HEK293 (cell line): ENCODE measurements around the gene ATP6V0C.

ENCODE experiments used
- CTCF ChIA-PET: fragments of 350-600 bp; formaldehyde crosslinking; extraction: SDS; loops from one replicate; lab custom pipeline; 2021; ENCODE audit warnings: antibody characterized with exemption; lab: Yijun Ruan, JAX
- POLR2A ChIA-PET: fragments of 300-600 bp; formaldehyde crosslinking; extraction: SDS; loops from one replicate; lab custom pipeline; 2020; ENCODE audit warnings: antibody characterized with exemption, inconsistent platforms; lab: Yijun Ruan, JAX
- H3K27ac ChIP-seq: fragments of 200-500 bp; sonication (Bioruptor generic); 2 replicates; pipeline ENCODE4 v1.5.1; 2014; ENCODE audit warnings: low read depth, low read length, control low read depth, inconsistent platforms; ENCODE audit errors: extremely low read depth
- H3K36me3 ChIP-seq, 2 experiments: fragments of 200-500 bp in 1 of 2; sonication (Bioruptor generic) in 1 of 2; 1 replicate in 1 of 2; 2 replicates in 1 of 2; pipeline ENCODE4 v1.5.1; 2014 to 2017; ENCODE audit warnings: inconsistent platforms in 2 of 2, low read length in 2 of 2; ENCODE audit not compliant: control insufficient read depth in 2 of 2, insufficient read depth in 1 of 2
- H3K4me1 ChIP-seq: fragments of 200-500 bp; sonication (Bioruptor generic); 2 replicates; pipeline ENCODE4 v1.5.1; 2014; ENCODE audit warnings: mild to moderate bottlenecking, low read length, inconsistent platforms; ENCODE audit not compliant: control insufficient read depth, insufficient read depth
- H3K4me3 ChIP-seq: 2 replicates; pipeline ENCODE4 v1.5.1; 2011; ENCODE audit warnings: low read depth, mild to moderate bottlenecking, control low read depth, low read length, moderate library complexity
- H3K9me3 ChIP-seq: fragments of 200-500 bp; sonication (Bioruptor generic); 2 replicates; pipeline ENCODE4 v1.5.1; 2014; ENCODE audit warnings: low read depth, low read length, inconsistent platforms; ENCODE audit not compliant: control insufficient read depth, insufficient read depth
- ELK4 ChIP-seq: IDR thresholded peaks from 2 replicates; pipeline ENCODE4 v1.6.1; 2011; ENCODE audit warnings: mild to moderate bottlenecking, low read depth, low read length, borderline replicate concordance
- GFI1B ChIP-seq: fragments of 450-650 bp; formaldehyde crosslinking; IDR thresholded peaks from 2 replicates; pipeline ENCODE4 v1.5.1; 2016; ENCODE audit warnings: missing biosample characterization, missing genetic modification characterization
- GLI4 ChIP-seq: fragments of 450-650 bp; formaldehyde crosslinking; IDR thresholded peaks from 2 replicates; pipeline ENCODE4 v1.5.1; 2016; ENCODE audit warnings: missing biosample characterization, missing genetic modification characterization
- GLIS1 ChIP-seq: fragments of 450-650 bp; formaldehyde crosslinking; IDR thresholded peaks from 2 replicates; pipeline ENCODE4 v1.5.1; 2016; ENCODE audit warnings: missing biosample characterization, missing genetic modification characterization
- HOXC10 ChIP-seq: sonication (generic); formaldehyde crosslinking; IDR thresholded peaks from 2 replicates; pipeline ENCODE4 v1.8.1; 2023; ENCODE audit warnings: mild to moderate bottlenecking, missing genetic modification reagents
- IKZF3 ChIP-seq: fragments of 450-650 bp; IDR thresholded peaks from 2 replicates; pipeline ENCODE4 v1.5.0; 2018; ENCODE audit warnings: missing biosample characterization, mild to moderate bottlenecking, missing genetic modification characterization, moderate library complexity
- ZIC2 ChIP-seq: fragments of 450-650 bp; formaldehyde crosslinking; IDR thresholded peaks from 2 replicates; pipeline ENCODE4 v1.5.1; 2016; ENCODE audit warnings: missing biosample characterization, missing genetic modification characterization
- ZNF133 ChIP-seq: fragments of 450-650 bp; formaldehyde crosslinking; IDR thresholded peaks from 2 replicates; pipeline ENCODE4 v1.5.1; 2016; ENCODE audit warnings: missing biosample characterization, missing genetic modification characterization
- ZNF148 ChIP-seq: fragments of 450-650 bp; formaldehyde crosslinking; IDR thresholded peaks from 2 replicates; pipeline ENCODE4 v1.5.0; 2017; ENCODE audit warnings: missing biosample characterization, missing genetic modification characterization, borderline replicate concordance
- ZNF214 ChIP-seq: fragments of 450-650 bp; formaldehyde crosslinking; IDR thresholded peaks from 2 replicates; pipeline ENCODE4 v1.5.1; 2017; ENCODE audit warnings: missing biosample characterization, mild to moderate bottlenecking, missing genetic modification characterization, borderline replicate concordance
- ZNF221 ChIP-seq: fragments of 450-650 bp; formaldehyde crosslinking; IDR thresholded peaks from 2 replicates; pipeline ENCODE4 v1.5.1; 2017; ENCODE audit warnings: missing biosample characterization, missing genetic modification characterization, borderline replicate concordance
- ZNF239 ChIP-seq: fragments of 450-650 bp; formaldehyde crosslinking; IDR thresholded peaks from 2 replicates; pipeline ENCODE4 v1.5.1; 2016; ENCODE audit warnings: missing biosample characterization, missing genetic modification characterization
- ZNF248 ChIP-seq: fragments of 450-650 bp; formaldehyde crosslinking; IDR thresholded peaks from 2 replicates; pipeline ENCODE4 v1.5.1; 2017; ENCODE audit warnings: missing biosample characterization, missing genetic modification characterization
- ZNF280C ChIP-seq: fragments of 450-650 bp; formaldehyde crosslinking; IDR thresholded peaks from 2 replicates; pipeline ENCODE4 v1.5.1; 2016; ENCODE audit warnings: missing biosample characterization, missing genetic modification characterization
- ZNF292 ChIP-seq: fragments of 450-650 bp; formaldehyde crosslinking; IDR thresholded peaks from 2 replicates; pipeline ENCODE4 v1.5.1; 2016; ENCODE audit warnings: low read depth, missing biosample characterization, missing genetic modification characterization, borderline replicate concordance
- ZNF324 ChIP-seq: fragments of 450-650 bp; formaldehyde crosslinking; IDR thresholded peaks from 2 replicates; pipeline ENCODE4 v1.5.1; 2016; ENCODE audit warnings: missing biosample characterization, missing genetic modification characterization
- ZNF335 ChIP-seq: fragments of 450-650 bp; formaldehyde crosslinking; conservative IDR thresholded peaks from 2 replicates; pipeline ENCODE4 v1.5.1; 2016; ENCODE audit warnings: missing biosample characterization, missing genetic modification characterization
- ZNF48 ChIP-seq: fragments of 450-650 bp; formaldehyde crosslinking; IDR thresholded peaks from 2 replicates; pipeline ENCODE4 v1.5.1; 2016; ENCODE audit warnings: missing biosample characterization, missing genetic modification characterization
- ZNF530 ChIP-seq: fragments of 450-650 bp; formaldehyde crosslinking; IDR thresholded peaks from 2 replicates; pipeline ENCODE4 v1.5.1; 2016; ENCODE audit warnings: low read depth, missing biosample characterization, missing genetic modification characterization
- ZNF544 ChIP-seq: fragments of 450-650 bp; formaldehyde crosslinking; IDR thresholded peaks from 2 replicates; pipeline ENCODE4 v1.5.0; 2017; ENCODE audit warnings: missing biosample characterization, missing genetic modification characterization
- ZNF660 ChIP-seq: fragments of 450-650 bp; IDR thresholded peaks from 2 replicates; pipeline ENCODE4 v1.5.1; 2018; ENCODE audit warnings: missing biosample characterization, mild to moderate bottlenecking, missing genetic modification characterization
- ZNF76 ChIP-seq: fragments of 450-650 bp; formaldehyde crosslinking; IDR thresholded peaks from 2 replicates; pipeline ENCODE4; 2016; ENCODE audit warnings: low read depth, missing biosample characterization, missing genetic modification characterization, borderline replicate concordance
- ZNF777 ChIP-seq: fragments of 450-650 bp; formaldehyde crosslinking; IDR thresholded peaks from 2 replicates; pipeline ENCODE4 v1.5.1; 2017; ENCODE audit warnings: missing biosample characterization, missing genetic modification characterization, borderline replicate concordance

ATP6V0C gene

GRCh38 chr16:2523801-2524231, 10.1 kb downstream of the ATP6V0C start:
- CTCF ChIA-PET, result no interaction called here
- H3K27ac ChIP-seq, result no peak overlapping the region
- TF ChIP-seq ZNF76 (peak; percentile 19; the same call in 1 of the 2 replicates), ELK4 (no peak)
- H3K4me3 ChIP-seq, result no peak overlapping the region
- POLR2A ChIA-PET, result no interaction called here
- H3K4me1 ChIP-seq, result peaks cover 3% of the 10 kb centered on the region; the same call in 1 of the 2 replicates
- H3K9me3 ChIP-seq, result no peaks in the 10 kb centered on the region
- H3K36me3 ChIP-seq, result peaks cover 0 to 74% of the 10 kb centered on the region in 2 experiments; a peak in 2 of 3 replicates

- CTCF ChIA-PET, result interaction anchor here (0.7 kb wide), 1 partner anchor 8 kb away, joined by 3 read pairs; no protein-coding TSS in a partner anchor
- Histone ChIP-seq H3K27ac (no peak overlapping the region), H3K36me3 (peaks cover 0 to 74% of the 10 kb centered on the region in 2 experiments; a peak in 2 of 3 replicates)
Observed at GRCh38 chr16:2524339-2524938, 10.7 kb downstream of the ATP6V0C start.

GRCh38 chr16:2526135-2526534, 12.4 kb downstream of the ATP6V0C start:
- H3K27ac ChIP-seq, result no peak overlapping the region
- 0 out of 2 replicates have a peak, but pooled peaks have one; percentile 37 for TF ChIP-seq ZIC2 (tag by site-specific recombination)
- TF ChIP-seq ZNF660, result no peak
- TF ChIP-seq ZNF148 (tag by site-specific recombination), result no peak
- no peak for TF ChIP-seq GLI4
- TF ChIP-seq, all 188 proteins: peak for 1
- Histone ChIP-seq H3K4me3 (no peak overlapping the region), H3K4me1 (no peaks in the 10 kb centered on the region), H3K36me3 (peaks cover 0 to 87% of the 10 kb centered on the region in 2 experiments; a peak in 2 of 3 replicates), H3K9me3 (no peaks in the 10 kb centered on the region)
- ChIA-PET POLR2A (no interaction called here), CTCF (no interaction called here)

More at GRCh38 chr16:2524339-2524938, 10.7 kb downstream of the ATP6V0C start:
- H3K4me1 ChIP-seq, result peaks cover 1% of the 10 kb centered on the region; the same call in 1 of the 2 replicates
- TF ChIP-seq ZNF544 (tag by site-specific recombination) (no peak), ZNF214 (no peak), ZNF133 (tag by site-specific recombination) (no peak), ZNF530 (no peak), ZNF280C (tag by site-specific recombination) (no peak), ZNF239 (no peak), ZNF335 (tag by site-specific recombination) (no peak), GLIS1 (tag by site-specific recombination) (no peak), IKZF3 (tag by site-specific recombination) (no peak), ZNF324 (tag by site-specific recombination) (no peak), ZNF777 (no peak), ZNF48 (tag by site-specific recombination) (no peak), HOXC10 (CRISPR knock-in tag) (no peak), ZNF221 (tag by site-specific recombination) (no peak), ZNF292 (no peak), ZNF248 (tag by site-specific recombination) (no peak), GFI1B (tag by site-specific recombination) (no peak)
- TF ChIP-seq, all 188 proteins: peak for 0
- H3K4me3 ChIP-seq, result no peak overlapping the region
- H3K9me3 ChIP-seq, result no peaks in the 10 kb centered on the region
- POLR2A ChIA-PET, result no interaction called here
